ENCODE data around the gene CDK19. TPM values are rescaled to one million over a fixed set of nuclear protein-coding genes. Genes with fewer than 3 reads are reported as not detected.

The CDK19 gene
- total RNA-seq, 1 experiment from 2014 or later = 11.7 TPM

DNA sequence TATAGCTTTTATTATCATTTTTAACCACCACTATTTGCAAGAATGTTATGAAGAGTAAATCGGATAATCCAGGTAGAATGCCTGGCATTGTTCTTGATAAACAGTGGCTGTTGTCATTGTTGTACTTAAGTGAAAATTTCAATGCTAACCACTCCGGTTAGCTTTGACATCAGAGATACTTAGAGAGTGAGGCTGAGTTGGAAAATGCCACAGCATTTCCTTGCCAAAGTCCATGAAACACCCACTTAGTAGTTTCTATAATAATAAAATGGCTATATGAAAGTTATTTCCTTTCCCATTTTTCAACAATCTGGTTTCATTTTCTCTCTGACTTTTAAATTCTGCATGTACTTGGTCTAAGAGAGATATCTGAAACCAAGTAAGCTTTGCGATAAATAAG is 132.0 kb downstream of the CDK19 start (continued):
- TF ChIP-seq, protein P1, sequence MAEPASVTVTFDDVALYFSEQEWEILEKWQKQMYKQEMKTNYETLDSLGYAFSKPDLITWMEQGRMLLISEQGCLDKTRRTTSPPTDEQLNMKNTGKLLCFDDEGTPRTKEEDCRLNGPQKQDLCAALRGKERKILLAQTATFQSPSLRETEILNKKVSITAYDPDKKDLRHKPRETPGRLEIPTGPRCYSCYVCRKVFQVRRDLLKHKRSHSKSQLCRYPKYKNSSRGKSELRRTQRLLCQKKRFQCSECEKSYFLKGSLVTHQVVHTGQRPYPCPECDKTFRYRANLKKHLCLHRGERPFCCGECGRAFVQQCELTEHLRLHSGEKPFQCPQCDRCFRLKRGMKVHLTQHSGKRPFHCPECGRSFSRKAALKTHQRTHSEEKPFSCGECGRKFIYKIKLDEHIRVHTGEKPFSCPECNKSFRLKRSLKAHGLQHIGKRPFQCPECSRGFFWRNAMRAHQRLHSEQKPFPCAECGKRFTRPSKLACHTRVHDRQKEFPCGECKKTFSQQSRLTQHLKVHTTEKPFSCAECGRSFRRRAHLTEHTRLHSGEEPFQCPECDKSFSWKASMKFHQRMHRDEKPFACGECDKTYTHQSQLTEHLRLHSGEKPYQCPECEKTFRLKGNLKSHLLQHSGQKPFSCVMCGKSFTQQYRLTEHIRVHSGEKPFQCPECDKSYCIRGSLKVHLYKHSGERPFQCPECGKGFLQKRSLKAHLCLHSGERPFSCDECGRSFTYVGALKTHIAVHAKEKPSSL (CRISPR knock-in tag; conservative IDR thresholded peaks at IDR 0.05) = no peak
- TF ChIP-seq TEAD1 (CRISPR knock-in tag; IDR thresholded peaks at IDR 0.05) (no peak), FOXK1 (CRISPR knock-in tag; IDR thresholded peaks at IDR 0.05) (no peak)
- TF ChIP-seq, protein P2, sequence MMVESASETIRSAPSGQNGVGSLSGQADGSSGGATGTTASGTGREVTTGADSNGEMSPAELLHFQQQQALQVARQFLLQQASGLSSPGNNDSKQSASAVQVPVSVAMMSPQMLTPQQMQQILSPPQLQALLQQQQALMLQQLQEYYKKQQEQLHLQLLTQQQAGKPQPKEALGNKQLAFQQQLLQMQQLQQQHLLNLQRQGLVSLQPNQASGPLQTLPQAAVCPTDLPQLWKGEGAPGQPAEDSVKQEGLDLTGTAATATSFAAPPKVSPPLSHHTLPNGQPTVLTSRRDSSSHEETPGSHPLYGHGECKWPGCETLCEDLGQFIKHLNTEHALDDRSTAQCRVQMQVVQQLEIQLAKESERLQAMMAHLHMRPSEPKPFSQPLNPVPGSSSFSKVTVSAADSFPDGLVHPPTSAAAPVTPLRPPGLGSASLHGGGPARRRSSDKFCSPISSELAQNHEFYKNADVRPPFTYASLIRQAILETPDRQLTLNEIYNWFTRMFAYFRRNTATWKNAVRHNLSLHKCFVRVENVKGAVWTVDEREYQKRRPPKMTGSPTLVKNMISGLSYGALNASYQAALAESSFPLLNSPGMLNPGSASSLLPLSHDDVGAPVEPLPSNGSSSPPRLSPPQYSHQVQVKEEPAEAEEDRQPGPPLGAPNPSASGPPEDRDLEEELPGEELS (CRISPR knock-in tag; IDR thresholded peaks at IDR 0.05) = no peak

- Mint-ChIP-seq H3K4me1 (peaks cover 2% of the 10 kb centered on the region; the same call in 1 of the 2 replicates), H3K27me3 (ENCODE audit: low read depth) (no peaks in the 10 kb centered on the region), H3K27ac (no peak overlapping the region), H3K4me3 (no peak overlapping the region), H3K9me3 (no peaks in the 10 kb centered on the region), H3K36me3 (no peaks in the 10 kb centered on the region)
- ChIA-PET CTCF (interaction anchor here (0.6 to 2.2 kb wide), 27 partner anchors 8 to 352 kb away, joined by 3 to 24 read pairs (median 4); partner anchors contain the start of genes AMD1, CDK19 and RPF2), POLR2A (interaction anchor here (0.7 to 1.1 kb wide), 3 partner anchors 133 to 194 kb away, joined by 3 to 5 read pairs (median 3); partner anchors contain the start of genes AMD1 and CDK19)
- DNase-seq (ENCODE audit: low spot score) (peak; percentile 23), ATAC-seq (peak; percentile 88)
- TF ChIP-seq USF1 (CRISPR knock-in tag; IDR thresholded peaks at IDR 0.05) (no peak), TEAD1 (CRISPR knock-in tag; IDR thresholded peaks at IDR 0.05) (no peak), FOXJ3 (CRISPR knock-in tag; IDR thresholded peaks at IDR 0.05; ENCODE audit: borderline replicate concordance) (no peak), ZNF138 (CRISPR knock-in tag; conservative IDR thresholded peaks at IDR 0.05) (no peak), ZNF671 (CRISPR knock-in tag; IDR thresholded peaks at IDR 0.05) (no peak)
- TF ChIP-seq, protein P3, sequence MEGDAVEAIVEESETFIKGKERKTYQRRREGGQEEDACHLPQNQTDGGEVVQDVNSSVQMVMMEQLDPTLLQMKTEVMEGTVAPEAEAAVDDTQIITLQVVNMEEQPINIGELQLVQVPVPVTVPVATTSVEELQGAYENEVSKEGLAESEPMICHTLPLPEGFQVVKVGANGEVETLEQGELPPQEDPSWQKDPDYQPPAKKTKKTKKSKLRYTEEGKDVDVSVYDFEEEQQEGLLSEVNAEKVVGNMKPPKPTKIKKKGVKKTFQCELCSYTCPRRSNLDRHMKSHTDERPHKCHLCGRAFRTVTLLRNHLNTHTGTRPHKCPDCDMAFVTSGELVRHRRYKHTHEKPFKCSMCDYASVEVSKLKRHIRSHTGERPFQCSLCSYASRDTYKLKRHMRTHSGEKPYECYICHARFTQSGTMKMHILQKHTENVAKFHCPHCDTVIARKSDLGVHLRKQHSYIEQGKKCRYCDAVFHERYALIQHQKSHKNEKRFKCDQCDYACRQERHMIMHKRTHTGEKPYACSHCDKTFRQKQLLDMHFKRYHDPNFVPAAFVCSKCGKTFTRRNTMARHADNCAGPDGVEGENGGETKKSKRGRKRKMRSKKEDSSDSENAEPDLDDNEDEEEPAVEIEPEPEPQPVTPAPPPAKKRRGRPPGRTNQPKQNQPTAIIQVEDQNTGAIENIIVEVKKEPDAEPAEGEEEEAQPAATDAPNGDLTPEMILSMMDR (IDR thresholded peaks at IDR 0.05) = peak; percentile 63
These were observed 132.8 kb downstream of the CDK19 start for GRCh38 chr6:110682460-110682853.

GRCh38 chr6:110681543-110682459 is 133.5 kb downstream of the CDK19 start:
- Mint-ChIP-seq H3K4me1 (peaks cover 2% of the 10 kb centered on the region; the same call in 1 of the 2 replicates), H3K9me3 (no peaks in the 10 kb centered on the region), H3K36me3 (no peaks in the 10 kb centered on the region), H3K4me3 (no peak overlapping the region), H3K27me3 (ENCODE audit: low read depth) (no peaks in the 10 kb centered on the region), H3K27ac (peak overlapping the region; percentile 19; the same call in 1 of the 2 replicates)
- CTCF ChIA-PET = interaction anchor here (0.6 to 2.2 kb wide), 25 partner anchors 8 to 353 kb away, joined by 3 to 24 read pairs (median 4); partner anchors contain the start of genes AMD1, CDK19 and RPF2
- TF ChIP-seq NFE2L1 (CRISPR knock-in tag; IDR thresholded peaks at IDR 0.05) (no peak), ZNF317 (CRISPR knock-in tag; IDR thresholded peaks at IDR 0.05; ENCODE audit: borderline replicate concordance, low read depth) (no peak), SP1 (CRISPR knock-in tag; conservative IDR thresholded peaks at IDR 0.05) (no peak), ZBTB21 (CRISPR knock-in tag; IDR thresholded peaks at IDR 0.05; ENCODE audit: borderline replicate concordance) (no peak)
- TF ChIP-seq, protein P2 (CRISPR knock-in tag; IDR thresholded peaks at IDR 0.05) = no peak
- DNase-seq (ENCODE audit: low spot score) (no peak), ATAC-seq (no peak)
- POLR2A ChIA-PET = interaction anchor here (0.7 to 1.1 kb wide), 3 partner anchors 134 to 194 kb away, joined by 3 to 5 read pairs (median 3); partner anchors contain the start of genes AMD1 and CDK19

Data from WTC11 (cell line).